ENCODE results near the gene CDHR4.

DNA sequence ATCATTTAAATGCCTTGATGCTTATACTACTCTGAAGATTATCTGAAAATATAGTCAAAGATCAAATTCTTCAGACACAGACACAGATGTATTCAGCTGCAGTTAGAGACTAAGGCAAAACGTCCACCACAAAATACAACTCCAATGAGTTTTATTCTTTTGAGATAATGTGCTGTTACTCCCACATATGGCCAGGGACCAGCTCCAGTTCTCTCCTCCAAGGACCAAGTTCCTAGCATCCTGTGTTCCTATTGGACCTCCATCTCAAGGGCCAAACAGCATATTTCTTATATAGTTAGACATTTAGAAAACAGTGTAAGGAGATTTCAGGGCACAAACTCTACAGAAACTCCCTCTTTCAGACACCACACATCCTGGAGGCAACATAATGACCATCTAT, 40.4 kb downstream of the CDHR4 start:
- TF ChIP-seq, protein P1, sequence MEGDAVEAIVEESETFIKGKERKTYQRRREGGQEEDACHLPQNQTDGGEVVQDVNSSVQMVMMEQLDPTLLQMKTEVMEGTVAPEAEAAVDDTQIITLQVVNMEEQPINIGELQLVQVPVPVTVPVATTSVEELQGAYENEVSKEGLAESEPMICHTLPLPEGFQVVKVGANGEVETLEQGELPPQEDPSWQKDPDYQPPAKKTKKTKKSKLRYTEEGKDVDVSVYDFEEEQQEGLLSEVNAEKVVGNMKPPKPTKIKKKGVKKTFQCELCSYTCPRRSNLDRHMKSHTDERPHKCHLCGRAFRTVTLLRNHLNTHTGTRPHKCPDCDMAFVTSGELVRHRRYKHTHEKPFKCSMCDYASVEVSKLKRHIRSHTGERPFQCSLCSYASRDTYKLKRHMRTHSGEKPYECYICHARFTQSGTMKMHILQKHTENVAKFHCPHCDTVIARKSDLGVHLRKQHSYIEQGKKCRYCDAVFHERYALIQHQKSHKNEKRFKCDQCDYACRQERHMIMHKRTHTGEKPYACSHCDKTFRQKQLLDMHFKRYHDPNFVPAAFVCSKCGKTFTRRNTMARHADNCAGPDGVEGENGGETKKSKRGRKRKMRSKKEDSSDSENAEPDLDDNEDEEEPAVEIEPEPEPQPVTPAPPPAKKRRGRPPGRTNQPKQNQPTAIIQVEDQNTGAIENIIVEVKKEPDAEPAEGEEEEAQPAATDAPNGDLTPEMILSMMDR (IDR thresholded peaks at IDR 0.05 in 2 of 3, conservative IDR thresholded peaks at IDR 0.05 in 1 of 3; ENCODE audit: insufficient read depth in 2 of 3, low read depth in 1 of 3, low read length in 3 of 3): no peak
- no peak for TF ChIP-seq TCF7 (IDR thresholded peaks at IDR 0.05; ENCODE audit: borderline replicate concordance)
- no peak for TF ChIP-seq ZFP36 (IDR thresholded peaks at IDR 0.05; ENCODE audit: low read depth, low read length, partially characterized antibody)
- TF ChIP-seq GATAD2A (IDR thresholded peaks at IDR 0.05): no peak
- TF ChIP-seq ZNF274 (IDR thresholded peaks at IDR 0.05; ENCODE audit: borderline replicate concordance, low read depth, low read length): no peak
- TF ChIP-seq, protein P2, sequence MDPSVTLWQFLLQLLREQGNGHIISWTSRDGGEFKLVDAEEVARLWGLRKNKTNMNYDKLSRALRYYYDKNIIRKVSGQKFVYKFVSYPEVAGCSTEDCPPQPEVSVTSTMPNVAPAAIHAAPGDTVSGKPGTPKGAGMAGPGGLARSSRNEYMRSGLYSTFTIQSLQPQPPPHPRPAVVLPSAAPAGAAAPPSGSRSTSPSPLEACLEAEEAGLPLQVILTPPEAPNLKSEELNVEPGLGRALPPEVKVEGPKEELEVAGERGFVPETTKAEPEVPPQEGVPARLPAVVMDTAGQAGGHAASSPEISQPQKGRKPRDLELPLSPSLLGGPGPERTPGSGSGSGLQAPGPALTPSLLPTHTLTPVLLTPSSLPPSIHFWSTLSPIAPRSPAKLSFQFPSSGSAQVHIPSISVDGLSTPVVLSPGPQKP (CRISPR knock-in tag; IDR thresholded peaks at IDR 0.05): no peak
- TF ChIP-seq ILF3 (IDR thresholded peaks at IDR 0.05; ENCODE audit: borderline replicate concordance): no peak
- TF ChIP-seq EZH2 (IDR thresholded peaks at IDR 0.05; ENCODE audit: borderline replicate concordance, low read depth, low read length): no peak
- no peak for TF ChIP-seq FOXA1 (IDR thresholded peaks at IDR 0.05; ENCODE audit: borderline replicate concordance)
